Stimulated activated CD4-positive, alpha-beta T cell treated with anti-CD3 and anti-CD28 coated beads, Interleukin-4, amount 100 ng/mL, for 48 hours (primary cell): Measurements from ENCODE around the gene DTNBP1.

Experiments
- DNase-seq, 2 donors: peaks; one replicate each; pipeline ENCODE4 v3.0.0-alpha.2; 2020; ENCODE audit warnings: low read depth in 2 of 2

The DTNBP1 gene

DNA sequence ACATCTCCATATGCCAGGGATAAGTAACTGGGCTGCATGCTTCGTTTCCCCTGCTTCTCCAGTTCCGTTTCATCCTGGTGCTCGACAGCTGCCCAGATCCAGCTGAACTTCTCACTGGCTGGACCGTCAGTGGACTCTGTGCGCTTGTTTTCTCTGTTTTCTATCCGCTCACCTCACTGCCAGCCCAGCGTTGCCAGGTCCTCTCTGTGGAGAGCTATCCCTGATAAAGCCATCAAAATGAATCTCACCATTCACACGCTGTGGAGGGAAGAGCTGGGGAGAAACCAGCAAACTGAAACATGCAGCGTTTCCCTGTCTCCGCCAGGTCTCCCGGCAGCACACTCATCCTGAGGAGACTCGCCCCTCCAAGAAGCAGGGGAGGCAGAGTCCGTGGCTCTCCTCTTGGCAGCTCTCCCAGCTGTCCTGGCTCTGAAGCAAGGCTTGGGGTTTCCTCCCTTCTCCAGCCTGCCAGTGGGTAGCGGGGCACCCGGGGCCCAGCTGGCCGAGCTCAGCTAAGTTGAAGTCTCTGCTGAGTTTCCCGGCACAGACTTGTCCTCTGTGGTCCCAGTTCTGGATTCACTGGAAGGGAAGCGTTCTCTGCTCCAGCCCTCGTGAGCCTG lies 160.9 kb downstream of the DTNBP1 start:
- no peak for DNase-seq

DNA sequence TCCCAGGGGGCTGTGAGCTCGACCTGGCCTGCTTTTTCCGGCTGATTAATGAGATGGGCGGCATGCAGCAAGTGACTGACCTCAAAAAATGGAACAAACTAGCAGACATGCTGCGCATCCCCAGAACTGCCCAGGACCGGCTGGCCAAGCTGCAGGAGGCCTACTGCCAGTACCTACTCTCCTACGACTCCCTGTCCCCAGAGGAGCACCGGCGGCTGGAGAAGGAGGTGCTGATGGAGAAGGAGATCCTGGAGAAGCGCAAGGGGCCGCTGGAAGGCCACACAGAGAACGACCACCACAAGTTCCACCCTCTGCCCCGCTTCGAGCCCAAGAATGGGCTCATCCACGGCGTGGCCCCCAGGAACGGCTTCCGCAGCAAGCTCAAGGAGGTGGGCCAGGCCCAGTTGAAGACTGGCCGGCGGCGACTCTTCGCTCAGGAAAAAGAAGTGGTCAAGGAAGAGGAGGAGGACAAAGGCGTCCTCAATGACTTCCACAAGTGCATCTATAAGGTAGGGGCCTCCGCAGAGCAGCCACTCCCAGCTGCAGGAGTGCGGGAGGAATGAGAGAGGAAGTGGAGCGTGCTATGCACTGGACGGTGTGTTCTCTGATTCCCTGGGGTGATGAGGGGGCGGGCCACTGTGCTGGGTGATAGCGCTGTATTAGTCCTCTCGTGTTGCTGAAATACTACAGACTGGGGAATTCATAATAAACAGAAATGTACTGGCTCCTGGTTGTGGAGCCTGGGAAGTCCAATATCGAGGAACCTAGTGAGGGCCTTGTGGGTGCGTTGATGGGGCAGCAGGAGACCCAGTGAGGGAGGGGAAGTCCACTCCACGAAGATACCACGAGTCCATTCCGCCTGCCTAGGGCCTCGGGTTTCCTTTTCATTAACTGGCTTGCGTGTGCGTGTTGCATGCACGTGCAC lies 161.7 kb downstream of the DTNBP1 start:
- no peak for DNase-seq

DNA sequence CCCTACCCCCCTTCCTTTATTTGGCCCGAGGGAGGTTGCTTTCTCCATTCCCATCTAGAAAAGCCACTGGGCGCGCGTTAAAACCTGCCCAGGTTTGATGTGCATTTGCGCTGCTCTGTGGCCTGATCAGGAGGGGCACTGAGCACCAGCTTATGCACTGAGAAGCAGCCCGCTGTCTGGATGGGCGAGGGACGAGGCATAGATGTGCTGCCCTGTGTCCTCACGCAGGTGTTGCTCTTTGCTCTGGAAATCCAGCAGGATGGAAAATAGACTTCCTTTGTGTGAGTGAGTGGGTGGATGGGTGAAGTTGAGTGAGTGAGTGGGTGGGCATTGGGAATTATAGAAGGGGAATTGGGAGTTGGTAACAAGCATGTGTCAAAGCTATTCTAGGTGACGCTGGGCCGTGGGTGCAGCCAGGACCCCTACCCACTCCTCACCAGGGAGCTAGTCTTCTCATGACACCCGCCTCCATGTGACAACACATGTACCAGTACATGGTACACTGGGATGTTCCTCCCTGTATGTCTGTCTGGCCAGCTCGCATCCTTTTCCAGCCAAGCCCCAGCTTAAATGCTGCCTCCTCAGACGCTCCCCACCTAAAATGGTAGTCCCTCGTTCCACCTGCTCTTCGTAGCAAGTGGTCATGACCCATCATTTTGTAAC lies 162.6 kb downstream of the DTNBP1 start:
- no peak for DNase-seq

DNA sequence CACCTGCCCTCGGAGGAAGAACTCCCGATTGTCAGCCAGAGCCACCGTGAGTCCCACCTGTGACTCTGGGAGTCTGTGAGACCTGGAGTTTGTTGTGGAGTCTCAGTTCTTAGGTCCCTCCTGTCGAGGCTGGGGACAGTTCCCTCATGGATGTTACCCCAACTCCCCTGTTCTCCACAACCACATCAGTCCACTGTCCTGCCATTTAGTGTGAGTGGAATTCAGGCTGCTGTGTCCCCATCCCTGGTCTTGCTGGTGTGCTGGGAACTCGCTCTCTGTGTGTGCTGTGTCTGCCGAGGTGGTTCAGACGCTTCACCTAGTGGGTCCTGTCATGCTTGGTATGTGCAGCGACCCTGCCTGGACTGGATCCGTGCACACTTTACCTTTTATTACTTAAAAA lies 163.2 kb downstream of the DTNBP1 start:
- no peak for DNase-seq

DNA sequence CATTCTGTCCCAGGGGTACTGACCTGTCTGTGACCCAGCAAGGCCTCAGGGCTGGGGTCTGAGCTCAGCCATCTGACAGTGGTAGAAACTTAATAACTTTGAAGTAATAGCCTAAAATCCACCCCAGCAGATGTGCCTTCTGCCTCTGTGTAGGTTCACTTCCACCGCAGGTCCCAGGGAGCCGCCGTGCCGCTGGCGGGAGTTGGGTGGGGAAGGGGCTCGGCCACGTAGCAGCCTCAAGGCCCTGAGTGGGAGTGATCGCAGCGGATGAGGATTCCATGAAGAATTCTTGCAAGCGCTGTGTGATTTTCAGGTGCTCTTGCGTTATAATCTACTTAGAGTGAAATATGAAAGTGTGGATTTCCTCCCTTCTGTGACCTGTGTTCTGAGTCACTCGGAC lies 163.7 kb downstream of the DTNBP1 start:
- no peak for DNase-seq

DNA sequence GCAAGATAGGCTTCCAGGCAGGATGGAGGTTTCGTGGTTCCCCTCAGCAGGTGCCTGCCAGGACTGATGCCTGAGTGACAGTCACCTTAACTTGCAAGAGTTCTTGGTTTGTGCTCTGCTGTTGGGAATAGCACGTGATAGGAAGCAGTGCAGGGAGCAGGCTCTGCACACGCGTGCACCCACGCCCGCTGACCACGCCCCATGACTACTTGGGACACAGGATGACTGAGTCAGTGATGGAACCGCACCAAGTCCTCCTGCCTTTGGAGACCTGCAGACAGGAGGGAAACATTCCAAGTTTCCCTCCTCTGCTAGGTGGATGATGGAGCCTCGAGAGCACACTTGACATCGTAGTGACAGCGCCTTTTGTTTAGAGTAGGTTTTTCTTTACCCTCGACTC lies 164.2 kb downstream of the DTNBP1 start:
- no peak for DNase-seq

DNA sequence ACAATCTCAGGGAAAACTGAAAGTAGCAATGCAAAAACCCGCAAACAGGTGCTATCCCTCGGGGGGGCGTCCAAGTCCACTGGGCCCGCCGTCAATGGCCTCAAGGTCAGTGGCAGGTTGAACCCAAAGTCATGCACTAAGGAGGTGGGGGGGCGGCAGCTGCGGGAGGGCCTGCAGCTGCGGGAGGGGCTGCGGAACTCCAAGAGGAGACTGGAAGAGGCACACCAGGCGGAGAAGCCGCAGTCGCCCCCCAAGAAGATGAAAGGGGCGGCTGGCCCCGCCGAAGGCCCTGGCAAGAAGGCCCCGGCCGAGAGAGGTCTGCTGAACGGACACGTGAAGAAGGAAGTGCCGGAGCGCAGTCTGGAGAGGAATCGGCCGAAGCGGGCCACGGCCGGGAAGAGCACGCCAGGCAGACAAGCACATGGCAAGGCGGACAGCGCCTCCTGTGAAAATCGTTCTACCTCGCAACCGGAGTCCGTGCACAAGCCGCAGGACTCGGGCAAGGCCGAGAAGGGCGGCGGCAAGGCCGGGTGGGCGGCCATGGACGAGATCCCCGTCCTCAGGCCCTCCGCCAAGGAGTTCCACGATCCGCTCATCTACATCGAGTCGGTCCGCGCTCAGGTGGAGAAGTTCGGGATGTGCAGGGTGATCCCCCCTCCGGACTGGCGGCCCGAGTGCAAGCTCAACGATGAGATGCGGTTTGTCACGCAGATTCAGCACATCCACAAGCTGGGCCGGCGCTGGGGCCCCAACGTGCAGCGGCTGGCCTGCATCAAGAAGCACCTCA lies 166.3 kb downstream of the DTNBP1 start:
- no peak for DNase-seq

DNA sequence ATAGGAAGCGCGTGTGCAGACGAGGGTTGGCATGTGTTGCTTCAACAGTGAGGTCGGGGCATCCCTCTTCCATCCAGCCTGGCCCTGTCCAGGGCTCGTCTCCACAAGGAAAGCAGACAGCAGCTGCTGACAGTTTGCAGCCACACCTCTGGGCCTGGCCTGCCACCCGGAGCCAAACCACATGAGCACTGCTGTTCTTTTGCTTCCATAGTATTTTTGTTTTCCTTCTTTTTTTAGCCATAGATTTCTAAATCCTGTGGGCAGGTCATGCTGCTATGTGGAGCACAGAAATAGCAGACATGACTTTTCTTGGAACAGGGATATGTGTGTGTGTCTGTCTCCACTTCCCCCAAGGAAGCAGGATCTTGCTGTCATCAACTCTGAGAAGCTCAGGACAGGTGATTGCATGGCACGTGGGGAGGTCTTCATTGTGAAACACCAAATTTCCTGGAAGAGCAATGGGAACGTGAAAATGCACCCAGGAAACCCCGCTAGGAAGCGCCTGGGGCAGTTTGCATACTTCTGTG lies 167.4 kb downstream of the DTNBP1 start:
- no peak for DNase-seq

DNA sequence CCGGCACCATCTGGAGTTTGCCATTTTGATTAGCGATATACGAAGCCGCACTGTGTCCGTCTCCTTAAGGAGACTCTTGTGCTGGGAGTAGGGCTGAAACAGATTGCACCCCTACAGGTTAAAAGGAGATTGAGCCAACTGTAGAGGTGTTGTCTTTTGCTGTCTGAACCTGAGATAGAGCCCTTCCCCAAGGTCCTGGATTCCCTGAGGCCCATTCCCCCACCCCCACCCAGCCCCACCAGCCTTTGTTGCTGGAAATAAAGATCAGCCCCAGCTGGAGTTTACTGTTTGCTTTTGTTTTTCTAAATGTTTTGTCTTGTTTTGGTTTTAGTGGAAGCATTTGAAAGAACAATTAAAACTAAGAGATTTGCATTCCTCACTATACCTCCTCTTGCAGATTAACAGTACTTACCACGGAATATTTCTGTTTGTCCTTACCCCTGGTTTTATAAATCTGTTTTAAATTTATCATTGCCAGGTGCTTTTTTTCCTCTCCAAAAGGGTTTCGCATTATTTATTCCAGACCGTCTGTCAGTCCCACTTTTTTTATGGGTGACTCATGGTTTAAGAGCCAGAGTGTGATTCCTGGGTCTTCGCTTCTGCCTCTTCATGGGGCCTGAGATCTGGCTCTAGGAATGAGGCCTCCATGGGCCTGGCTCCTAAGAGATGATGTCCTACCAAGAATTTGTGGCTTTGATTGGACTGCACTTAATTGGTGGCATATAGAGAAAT lies 169.2 kb downstream of the DTNBP1 start:
- DNase-seq: no peak

DNA sequence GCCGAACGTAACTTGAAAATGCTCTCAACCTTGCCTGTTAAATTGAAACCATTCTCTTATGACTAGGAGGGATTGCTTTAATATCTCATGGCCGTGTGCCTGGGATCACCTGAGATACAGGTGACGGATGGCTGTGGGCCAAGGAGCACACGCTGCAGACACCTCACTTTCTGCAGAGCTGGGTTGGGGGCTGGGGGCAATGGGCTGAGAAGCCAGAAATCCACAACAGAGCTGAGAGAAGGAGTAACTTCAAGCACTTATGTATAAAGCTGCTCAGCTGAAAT lies 170.9 kb downstream of the DTNBP1 start:
- DNase-seq: no peak

DNA sequence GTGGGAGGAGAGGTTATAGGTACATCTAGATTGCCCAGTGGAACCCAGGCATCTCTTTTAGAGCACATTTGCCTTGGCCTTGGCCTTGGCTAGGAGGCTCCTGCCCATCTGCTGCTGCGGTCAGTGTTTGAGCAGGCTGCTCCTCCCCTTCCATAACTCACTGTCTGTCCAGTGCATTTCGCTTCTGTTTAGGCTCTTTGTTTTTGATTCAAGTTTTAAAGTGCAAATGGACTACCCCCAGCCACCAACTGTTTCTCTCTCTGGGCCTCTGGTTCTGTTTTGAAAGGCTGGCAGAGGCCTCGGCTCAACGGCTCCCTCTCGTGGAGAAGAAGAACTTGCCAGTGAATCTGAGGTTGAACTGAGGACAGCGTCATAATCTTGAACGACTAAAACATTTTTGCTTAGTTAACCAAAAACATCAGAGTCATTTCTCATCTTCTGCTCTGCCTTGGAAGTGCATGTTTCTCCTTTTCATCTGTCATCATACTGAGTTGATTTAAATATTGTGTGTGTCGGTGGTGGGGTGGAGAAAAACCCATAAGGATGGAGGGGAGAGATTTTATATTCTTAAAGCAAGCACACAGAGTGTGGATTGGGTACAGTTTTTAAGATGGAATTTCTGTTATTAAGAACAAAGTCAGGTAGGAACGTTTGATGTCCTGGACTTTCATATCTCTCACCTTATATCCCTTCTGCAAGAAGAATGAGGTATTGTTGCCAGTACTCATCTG lies 171.4 kb downstream of the DTNBP1 start:
- DNase-seq: peak; percentile 56 to 60

DNA sequence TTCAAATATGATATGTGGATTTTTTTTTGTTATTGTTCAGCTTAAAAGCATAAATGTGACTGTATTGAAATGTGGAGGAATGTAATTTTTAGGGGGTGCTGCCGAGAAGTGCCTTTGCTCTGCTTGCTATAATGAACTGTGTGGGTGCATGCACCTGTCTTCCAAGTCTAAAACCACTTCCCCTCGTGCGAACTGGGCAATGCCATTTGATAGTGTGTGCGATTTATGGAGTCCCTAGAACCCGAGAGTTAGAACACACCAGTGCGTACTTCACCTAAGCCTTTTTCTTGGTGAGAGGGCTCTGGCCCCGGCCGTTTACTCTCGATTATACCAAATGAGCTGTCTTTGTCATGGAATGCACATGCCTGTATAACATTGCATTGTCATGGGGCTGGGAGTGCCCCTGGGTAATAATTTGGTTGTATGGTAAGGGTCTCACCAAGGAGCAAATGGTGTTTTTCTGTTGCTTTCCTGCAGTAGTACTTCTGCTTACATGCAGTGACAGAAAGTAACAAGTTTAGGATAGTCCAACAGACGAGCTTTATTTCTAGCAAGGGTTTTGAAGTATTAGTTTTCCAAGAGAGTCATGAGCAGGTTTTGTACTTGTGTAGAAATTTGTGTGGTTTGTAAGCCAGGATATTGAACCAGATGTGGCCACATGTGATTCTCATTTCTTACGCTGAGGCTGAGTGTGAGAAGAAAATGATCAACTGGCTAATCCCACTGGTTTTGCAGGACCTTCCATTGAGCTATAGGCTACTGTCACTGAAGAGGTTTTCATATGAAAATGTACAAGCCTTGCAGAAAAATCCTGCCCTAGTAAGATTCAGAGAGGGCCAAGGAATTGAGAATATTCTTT lies 172.4 kb downstream of the DTNBP1 start:
- DNase-seq: no peak

DNA sequence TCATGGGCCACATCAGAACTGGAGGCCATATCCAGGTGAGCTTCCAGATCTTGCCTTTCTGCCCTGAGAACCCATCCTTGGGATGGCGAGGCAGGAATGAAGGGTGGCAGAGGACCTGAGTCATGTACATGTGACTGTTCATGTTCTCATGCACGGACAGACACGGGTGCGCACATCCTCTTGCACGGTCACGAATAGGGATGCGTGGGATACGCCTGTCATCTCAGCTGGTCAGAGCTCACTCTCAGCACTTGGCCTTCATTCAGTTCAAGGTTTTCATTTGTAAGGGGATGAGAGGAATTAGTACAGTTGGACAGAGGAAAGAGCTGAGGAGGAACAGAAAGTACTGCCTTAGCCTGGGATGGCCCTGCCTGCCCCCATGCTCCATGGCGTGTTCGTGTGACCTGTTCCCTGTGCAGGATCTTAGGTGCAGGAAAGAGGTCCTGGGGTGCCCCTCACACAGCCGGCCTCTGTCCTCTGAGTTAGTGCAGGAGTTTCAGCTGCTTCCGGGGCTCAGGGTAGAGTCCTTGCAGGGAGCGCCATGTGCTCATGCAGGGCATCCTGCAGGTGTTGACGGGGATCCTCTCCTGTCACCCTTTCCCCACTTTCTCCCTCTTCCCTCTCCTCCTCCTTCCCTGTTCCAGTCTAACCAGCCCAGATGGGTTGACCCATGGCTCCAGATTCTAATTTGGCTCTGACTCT lies 173.4 kb downstream of the DTNBP1 start:
- DNase-seq: no peak

DNA sequence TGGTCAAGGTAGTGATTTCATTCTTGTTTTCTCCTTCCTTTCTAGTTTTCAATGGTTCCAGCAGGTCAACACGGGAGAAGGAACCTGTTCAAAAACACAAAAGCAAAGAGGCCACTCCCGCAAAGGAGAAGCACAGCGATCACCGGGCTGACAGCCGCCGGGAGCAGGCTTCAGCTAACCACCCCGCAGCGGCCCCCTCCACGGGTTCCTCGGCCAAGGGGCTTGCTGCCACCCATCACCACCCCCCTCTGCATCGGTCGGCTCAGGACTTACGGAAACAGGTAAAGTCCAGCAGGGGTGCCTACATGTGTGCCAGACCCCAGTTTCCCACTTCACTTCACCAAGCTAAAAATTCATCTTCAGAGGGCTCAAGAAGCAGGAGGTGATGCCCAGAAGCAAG lies 175.6 kb downstream of the DTNBP1 start:
- no peak for DNase-seq

DNA sequence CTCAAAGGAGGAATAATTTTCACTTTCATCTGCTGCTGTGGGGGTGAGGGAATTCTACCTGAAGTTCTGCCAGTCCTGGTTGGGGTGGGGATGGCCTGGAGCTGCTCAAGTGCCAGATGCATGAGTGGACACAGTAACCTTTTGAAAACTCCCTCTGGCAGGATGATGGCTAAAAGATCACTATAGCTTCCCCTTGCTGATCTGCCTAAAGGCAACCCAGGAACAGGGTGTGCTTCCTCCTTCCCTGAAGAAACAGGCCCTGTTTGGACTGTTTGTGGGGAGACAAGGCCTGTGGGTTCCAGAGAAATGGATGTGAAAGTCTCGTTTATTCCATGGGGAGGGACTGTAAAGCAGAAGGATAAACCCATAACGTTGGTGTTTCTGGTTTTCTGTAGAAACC lies 176.9 kb downstream of the DTNBP1 start:
- DNase-seq: no peak

DNA sequence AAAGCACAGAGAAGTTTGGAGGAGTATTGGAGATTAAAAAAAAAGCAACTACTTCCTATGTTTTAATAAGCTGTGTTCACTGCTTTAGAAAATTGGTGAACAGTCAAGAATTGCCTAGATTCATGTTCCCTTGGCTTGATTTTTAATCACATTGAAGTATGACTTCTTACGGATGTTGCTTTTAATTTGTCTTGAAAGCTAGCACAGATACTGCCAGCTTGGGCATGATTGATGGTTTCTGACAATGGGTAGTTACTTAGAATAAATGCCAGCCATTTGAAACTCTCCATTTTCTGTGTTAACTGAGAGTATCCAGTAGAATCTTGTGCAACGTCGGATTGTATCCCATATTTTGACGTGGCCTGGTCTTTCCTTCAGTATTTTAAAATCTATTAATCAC lies 178.0 kb downstream of the DTNBP1 start:
- DNase-seq: no peak

DNA sequence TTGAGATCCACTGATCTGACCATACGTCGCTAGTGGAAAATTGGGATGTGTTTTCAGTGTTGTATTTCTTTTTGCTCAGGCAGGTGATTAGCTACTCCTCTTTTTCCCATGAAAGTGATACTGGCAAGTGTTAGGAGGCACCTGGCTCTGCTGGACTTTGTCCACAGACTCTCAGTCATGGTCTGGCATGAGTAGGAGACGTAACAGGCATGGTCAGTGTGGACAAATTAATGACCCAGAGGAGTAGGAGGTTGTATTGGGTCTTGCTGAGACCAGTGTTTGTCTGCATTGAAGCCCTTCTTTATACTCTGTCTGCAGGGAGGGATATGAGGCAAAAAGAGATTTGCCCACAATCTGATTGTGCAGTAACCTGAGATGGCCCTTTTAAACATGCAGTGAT lies 178.7 kb downstream of the DTNBP1 start:
- DNase-seq: no peak

DNA sequence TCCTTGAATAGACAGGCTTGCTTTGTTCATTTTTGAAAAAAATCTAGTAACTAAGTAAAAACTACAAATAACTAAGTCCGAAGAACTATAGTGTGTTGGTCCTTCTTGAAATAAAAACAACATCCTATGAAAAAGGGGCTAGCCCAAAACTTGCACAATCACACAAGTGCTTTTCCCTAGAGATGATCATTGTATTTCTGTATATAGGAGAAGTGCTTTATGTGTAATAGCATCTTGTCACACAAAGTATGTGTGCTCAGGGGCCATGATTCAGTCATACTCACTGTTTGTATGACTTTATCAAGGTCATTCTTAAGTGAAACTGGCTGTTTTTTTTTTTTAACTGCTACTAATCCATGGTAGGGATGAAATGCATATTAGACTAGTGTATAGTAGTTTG lies 179.8 kb downstream of the DTNBP1 start:
- DNase-seq: no peak
